A204.1 (cell line): ENCODE measurements around the gene TMBIM6.
"Not testable (repeated sequence)": the region's sequence is repeated elsewhere in the genome, so short reads cannot be mapped to it uniquely, and the experiment has no call there.

Source experiments
- FAIRE-seq: peaks from 2 replicates; lab custom pipeline; 2012; peaks lifted over from hg19 to GRCh38; lab: Jason Lieb, UNC

The TMBIM6 gene

GRCh38 chr12:49730050-49730449 is 11.3 kb upstream of the TMBIM6 start:
- FAIRE-seq = no peak

GRCh38 chr12:49730568-49731101 is 10.7 kb upstream of the TMBIM6 start:
- no peak for FAIRE-seq

- FAIRE-seq = no peak
Observed at GRCh38 chr12:49733219-49734017, 7.9 kb upstream of the TMBIM6 start.

GRCh38 chr12:49734900-49735299 is 6.5 kb upstream of the TMBIM6 start:
- not testable (repeated sequence) for FAIRE-seq

- not testable (repeated sequence) for FAIRE-seq
Observed at GRCh38 chr12:49738721-49739120, 2.6 kb upstream of the TMBIM6 start.

- FAIRE-seq = not testable (repeated sequence)
Observed at GRCh38 chr12:49740277-49740676, 1.1 kb upstream of the TMBIM6 start.

- FAIRE-seq = no peak
Observed at GRCh38 chr12:49741882-49742620, 694 bp downstream of the TMBIM6 start.

- FAIRE-seq = no peak
Observed at GRCh38 chr12:49744363-49744885, 3.1 kb downstream of the TMBIM6 start.

- no peak for FAIRE-seq
Observed at GRCh38 chr12:49748306-49748705, 6.9 kb downstream of the TMBIM6 start.

GRCh38 chr12:49748800-49749199 is 7.4 kb downstream of the TMBIM6 start:
- FAIRE-seq = no peak

- no peak for FAIRE-seq
Observed at GRCh38 chr12:49750027-49750995, 9.0 kb downstream of the TMBIM6 start.

GRCh38 chr12:49750996-49751393 is 9.6 kb downstream of the TMBIM6 start:
- no peak for FAIRE-seq

- FAIRE-seq = no peak
Observed at GRCh38 chr12:49761677-49762467, 20.5 kb downstream of the TMBIM6 start.

- no peak for FAIRE-seq
Observed at GRCh38 chr12:49762468-49762847, 21.1 kb downstream of the TMBIM6 start.

- FAIRE-seq = no peak
Observed at GRCh38 chr12:49763006-49763591, 21.7 kb downstream of the TMBIM6 start.

GRCh38 chr12:49764126-49764525 is 22.8 kb downstream of the TMBIM6 start:
- FAIRE-seq = no peak

GRCh38 chr12:49766115-49766455 is 24.7 kb downstream of the TMBIM6 start:
- no peak for FAIRE-seq

GRCh38 chr12:49767333-49767732 is 26.0 kb downstream of the TMBIM6 start:
- no peak for FAIRE-seq

- FAIRE-seq = not testable (repeated sequence)
Observed at GRCh38 chr12:49773102-49773501, 31.7 kb downstream of the TMBIM6 start.

GRCh38 chr12:49776413-49776812 is 35.1 kb downstream of the TMBIM6 start:
- FAIRE-seq = no peak

GRCh38 chr12:49776858-49777257 is 35.5 kb downstream of the TMBIM6 start:
- FAIRE-seq = no peak
